Glutamatergic neuron (in vitro differentiated cells): ENCODE measurements around the gene ATP11A. TPM values are rescaled to one million over a fixed set of nuclear protein-coding genes. Genes with fewer than 3 reads are reported as not detected.

Experiments
- DNase-seq: peaks from one replicate; pipeline ENCODE4 v3.0.0; 2022
- H3K27ac Mint-ChIP-seq: one replicate; pipeline ENCODE4 v1.8.0; 2020; ENCODE audit warnings: mild to moderate bottlenecking, mixed read lengths, inconsistent platforms; ENCODE audit not compliant: unreplicated experiment
- H3K27me3 Mint-ChIP-seq: one replicate; pipeline ENCODE4 v1.8.0; 2020; ENCODE audit warnings: mild to moderate bottlenecking, moderate library complexity, mixed read lengths, inconsistent platforms; ENCODE audit not compliant: unreplicated experiment
- H3K36me3 Mint-ChIP-seq: one replicate; pipeline ENCODE4 v1.8.0; 2020; ENCODE audit warnings: mild to moderate bottlenecking, mixed read lengths, inconsistent platforms; ENCODE audit not compliant: unreplicated experiment
- H3K4me1 Mint-ChIP-seq: one replicate; pipeline ENCODE4 v1.8.0; 2020; ENCODE audit warnings: mild to moderate bottlenecking, low read depth, mixed read lengths, inconsistent platforms; ENCODE audit not compliant: unreplicated experiment
- H3K4me3 Mint-ChIP-seq: one replicate; pipeline ENCODE4 v1.8.0; 2020; ENCODE audit warnings: mild to moderate bottlenecking, mixed read lengths, inconsistent platforms; ENCODE audit not compliant: unreplicated experiment
- H3K9me3 Mint-ChIP-seq: one replicate; pipeline ENCODE4 v1.8.0; 2020; ENCODE audit warnings: mild to moderate bottlenecking, moderate library complexity, mixed read lengths, inconsistent platforms; ENCODE audit not compliant: unreplicated experiment
- CTCF ChIP-seq: fragments of 200-600 bp; sonication (generic); IDR thresholded peaks from one replicate; pipeline ENCODE4 v1.5.0; 2021; ENCODE audit not compliant: partially characterized antibody, unreplicated experiment
- total RNA-seq: library from RNA; stranded (reverse); fragmentation: NEBNext Ultra II Directional; extraction: Animal tissue kit (Norgen Biotek cat#: 25700); gene quantifications from one replicate; pipeline ENCODE4 v1.2.1, GENCODE V29; 2021; ENCODE audit not compliant: unreplicated experiment

The ATP11A gene
- total RNA-seq, 1 donor from 2014 or later = 127 TPM

GRCh38 chr13:112702341-112702985 lies 12.6 kb downstream of the ATP11A start:
- Mint-ChIP-seq H3K9me3 (peaks cover 8% of the 10 kb centered on the region), H3K36me3 (no peaks in the 10 kb centered on the region), H3K4me1 (peaks cover 48% of the 10 kb centered on the region), H3K4me3 (peak overlapping the region; percentile 1), H3K27me3 (peaks cover 5% of the 10 kb centered on the region), H3K27ac (no peak overlapping the region)
- TF ChIP-seq CTCF = no peak
- no peak for DNase-seq

GRCh38 chr13:112702986-112703379 lies 13.1 kb downstream of the ATP11A start:
- H3K36me3 Mint-ChIP-seq = no peaks in the 10 kb centered on the region
- peak overlapping the region; percentile 72 for H3K4me3 Mint-ChIP-seq
- peaks cover 5% of the 10 kb centered on the region for H3K27me3 Mint-ChIP-seq
- peaks cover 8% of the 10 kb centered on the region for H3K9me3 Mint-ChIP-seq
- H3K27ac Mint-ChIP-seq = peak overlapping the region; percentile 75
- no peak for DNase-seq
- no peak for TF ChIP-seq CTCF
- peaks cover 48% of the 10 kb centered on the region for H3K4me1 Mint-ChIP-seq

GRCh38 chr13:112703449-112704284 lies 13.8 kb downstream of the ATP11A start:
- H3K4me1 Mint-ChIP-seq = peaks cover 51% of the 10 kb centered on the region

GRCh38 chr13:112704308-112705145 lies 14.7 kb downstream of the ATP11A start:
- peak overlapping the region; percentile 75 for H3K27ac Mint-ChIP-seq
- H3K9me3 Mint-ChIP-seq = peaks cover 10% of the 10 kb centered on the region
- peaks cover 48% of the 10 kb centered on the region for H3K4me1 Mint-ChIP-seq

More at GRCh38 chr13:112703449-112704284, 13.8 kb downstream of the ATP11A start:
- peak overlapping the region; percentile 75 for H3K27ac Mint-ChIP-seq
- no peak for DNase-seq
- H3K4me3 Mint-ChIP-seq = peak overlapping the region; percentile 72
- no peaks in the 10 kb centered on the region for H3K36me3 Mint-ChIP-seq
- TF ChIP-seq CTCF = no peak
- peaks cover 8% of the 10 kb centered on the region for H3K9me3 Mint-ChIP-seq
- H3K27me3 Mint-ChIP-seq = peaks cover 5% of the 10 kb centered on the region

More at GRCh38 chr13:112704308-112705145, 14.7 kb downstream of the ATP11A start:
- no peak for TF ChIP-seq CTCF
- no peak for DNase-seq
- peak overlapping the region; percentile 72 for H3K4me3 Mint-ChIP-seq
- peaks cover 5% of the 10 kb centered on the region for H3K27me3 Mint-ChIP-seq
- H3K36me3 Mint-ChIP-seq = no peaks in the 10 kb centered on the region
